ENCODE results near the gene HIVEP1.
"Not testable (repeated sequence)": the region's sequence is repeated elsewhere in the genome, so short reads cannot be mapped to it uniquely, and the experiment has no call there.

Gene HIVEP1

GRCh38 chr6:12116978-12117377, 104.9 kb downstream of the HIVEP1 start:
- DNase-seq (ENCODE audit: low spot score), result no peak

- no peak for DNase-seq (ENCODE audit: low spot score)
These were observed 106.5 kb downstream of the HIVEP1 start for GRCh38 chr6:12118607-12119006.

GRCh38 chr6:12119085-12119588, 107.0 kb downstream of the HIVEP1 start:
- no peak for DNase-seq (ENCODE audit: low spot score)

- no peak for DNase-seq (ENCODE audit: low spot score)
These were observed 113.3 kb downstream of the HIVEP1 start for GRCh38 chr6:12125396-12125795.

- no peak for DNase-seq (ENCODE audit: low spot score)
These were observed 113.9 kb downstream of the HIVEP1 start for GRCh38 chr6:12126051-12126450.

- DNase-seq (ENCODE audit: low spot score), result no peak
These were observed 117.4 kb downstream of the HIVEP1 start for GRCh38 chr6:12129523-12129922.

GRCh38 chr6:12132351-12133222, 120.5 kb downstream of the HIVEP1 start:
- DNase-seq (ENCODE audit: low spot score), result no peak

- no peak for DNase-seq (ENCODE audit: low spot score)
These were observed 122.5 kb downstream of the HIVEP1 start for GRCh38 chr6:12134581-12134980.

- DNase-seq (ENCODE audit: low spot score), result no peak
These were observed 122.9 kb downstream of the HIVEP1 start for GRCh38 chr6:12134991-12135390.

- no peak for DNase-seq (ENCODE audit: low spot score)
These were observed 124.8 kb downstream of the HIVEP1 start for GRCh38 chr6:12136905-12137304.

GRCh38 chr6:12137480-12137879, 125.4 kb downstream of the HIVEP1 start:
- DNase-seq (ENCODE audit: low spot score), result no peak

GRCh38 chr6:12138381-12138780, 126.3 kb downstream of the HIVEP1 start:
- DNase-seq (ENCODE audit: low spot score), result no peak

- DNase-seq (ENCODE audit: low spot score), result no peak
These were observed 126.8 kb downstream of the HIVEP1 start for GRCh38 chr6:12138936-12139335.

GRCh38 chr6:12147557-12148316, 135.6 kb downstream of the HIVEP1 start:
- no peak for DNase-seq (ENCODE audit: low spot score)

GRCh38 chr6:12148317-12148801, 136.2 kb downstream of the HIVEP1 start:
- no peak for DNase-seq (ENCODE audit: low spot score)

- DNase-seq (ENCODE audit: low spot score), result no peak
These were observed 136.7 kb downstream of the HIVEP1 start for GRCh38 chr6:12148841-12149240.

GRCh38 chr6:12149944-12150510, 137.9 kb downstream of the HIVEP1 start:
- no peak for DNase-seq (ENCODE audit: low spot score)

GRCh38 chr6:12150812-12151432, 138.8 kb downstream of the HIVEP1 start:
- DNase-seq (ENCODE audit: low spot score), result peak; percentile 9

- no peak for DNase-seq (ENCODE audit: low spot score)
These were observed 139.3 kb downstream of the HIVEP1 start for GRCh38 chr6:12151433-12151820.

- DNase-seq (ENCODE audit: low spot score), result no peak
These were observed 140.2 kb downstream of the HIVEP1 start for GRCh38 chr6:12152023-12152970.

GRCh38 chr6:12155769-12156168, 143.7 kb downstream of the HIVEP1 start:
- DNase-seq (ENCODE audit: low spot score), result not testable (repeated sequence)
